Measurements from ENCODE around the gene ANTXR1. TPM values are rescaled to one million over a fixed set of nuclear protein-coding genes. Genes with fewer than 3 reads are reported as not detected.

ANTXR1 gene
- total RNA-seq, 1 experiment from 2014 or later, result 37.3 TPM

GRCh38 chr2:69271831-69272257 lies 258.9 kb downstream of the ANTXR1 start:
- no peaks in the 10 kb centered on the region for H3K79me2 ChIP-seq (ENCODE audit: insufficient read depth, low read length)
- H3K9me3 ChIP-seq (ENCODE audit: control insufficient read depth, low read depth, low read length), result no peaks in the 10 kb centered on the region
- H2AFZ ChIP-seq (ENCODE audit: low read length), result no peak overlapping the region
- H3K4me3 Mint-ChIP-seq, result no peak overlapping the region
- no peaks in the 10 kb centered on the region for H3K79me1 ChIP-seq (ENCODE audit: insufficient read depth, low read depth, low read length, poor library complexity, severe bottlenecking)
- H4K5ac ChIP-seq (ENCODE audit: insufficient read length, low read depth, low read length), result no peak overlapping the region
- no peaks in the 10 kb centered on the region for H4K20me1 ChIP-seq (ENCODE audit: control insufficient read depth, insufficient read depth, insufficient read length)
- H3K18ac ChIP-seq (ENCODE audit: insufficient read length, low read depth, low read length), result no peak overlapping the region
- no CpG with 5 or more reads among the region's 3 CpGs for WGBS (ENCODE audit: extremely low coverage, insufficient read length, low lambda C conversion rate)
- H2BK12ac ChIP-seq (ENCODE audit: insufficient read length, low read depth, low read length), result no peak overlapping the region
- no peak overlapping the region for H2BK120ac ChIP-seq (ENCODE audit: low read depth, low read length, poor library complexity, severe bottlenecking)
- H3K27ac ChIP-seq (ENCODE audit: insufficient read length, low read depth, low read length), result no peak overlapping the region
- H3K56ac ChIP-seq (ENCODE audit: insufficient read length, low read depth, low read length), result no peak overlapping the region
- H3K9ac ChIP-seq (ENCODE audit: extremely low read depth, insufficient read length, low read length), result no peak overlapping the region
- H3K14ac ChIP-seq (ENCODE audit: insufficient read depth, low read length), result no peak overlapping the region
- DNase-seq, result no peak
- no peaks in the 10 kb centered on the region for H3K36me3 Mint-ChIP-seq (ENCODE audit: insufficient read depth in 1 of 3, low read depth in 3 of 3)
- H2AK5ac ChIP-seq (ENCODE audit: insufficient read length, low read length), result no peak overlapping the region
- H3T11ph ChIP-seq (ENCODE audit: low read length), result no peak overlapping the region
- no peak overlapping the region for H3K4ac ChIP-seq (ENCODE audit: low read depth, low read length)
- TF ChIP-seq CTCF (conservative IDR thresholded peaks at IDR 0.05), result no peak
- no peak overlapping the region for H2BK20ac ChIP-seq (ENCODE audit: low read depth, low read length, poor library complexity, severe bottlenecking)
- H3K27me3 Mint-ChIP-seq (ENCODE audit: low read depth), result peaks cover 1% of the 10 kb centered on the region; the same call in 1 of the 2 replicates
- H3K4me1 ChIP-seq (ENCODE audit: insufficient read depth, low read length), result no peaks in the 10 kb centered on the region
- H3K27ac Mint-ChIP-seq, result no peak overlapping the region
- no peak overlapping the region for H2BK5ac ChIP-seq (ENCODE audit: insufficient read length, low read length)
- no peak overlapping the region for H2BK15ac ChIP-seq (ENCODE audit: low read depth, low read length)
- H3K27me3 ChIP-seq (ENCODE audit: insufficient read depth, low read length), result no peaks in the 10 kb centered on the region
- H3K9me3 Mint-ChIP-seq, result no peaks in the 10 kb centered on the region
- H3K4me1 Mint-ChIP-seq, result no peaks in the 10 kb centered on the region
- no peak overlapping the region for H4K91ac ChIP-seq (ENCODE audit: insufficient read length, low read depth, low read length)
- no peak overlapping the region for H3K4me2 ChIP-seq (ENCODE audit: insufficient read depth, insufficient read length, low read length)
- H3K23ac ChIP-seq (ENCODE audit: insufficient read length, low read depth, low read length), result no peak overlapping the region
- no peak overlapping the region for H4K8ac ChIP-seq (replicated peaks; ENCODE audit: insufficient read length, low read depth, low read length)
- H3K23me2 ChIP-seq (ENCODE audit: insufficient read length, low read depth, low read length, poor library complexity, severe bottlenecking), result no peaks in the 10 kb centered on the region
